ENCODE results near the gene FAM20A. TPM values are rescaled to one million over a fixed set of nuclear protein-coding genes. Genes with fewer than 3 reads are reported as not detected.

FAM20A gene
- total RNA-seq, 3 donors from 2014 or later (not counting 1 experiment from before 2014, with no cell fraction given), result 0.38 to 1.3 (median 0.66) TPM

- 93% methylated on average over 8 of the region's 8 CpGs for WGBS (ENCODE audit: insufficient coverage)
- H3K27me3 Mint-ChIP-seq (ENCODE audit: low read depth in 2 of 2), result peaks cover 7 to 12% of the 10 kb centered on the region in 2 donors
These were observed 33.6 kb downstream of the FAM20A start for GRCh38 chr17:68567581-68567980.

DNA sequence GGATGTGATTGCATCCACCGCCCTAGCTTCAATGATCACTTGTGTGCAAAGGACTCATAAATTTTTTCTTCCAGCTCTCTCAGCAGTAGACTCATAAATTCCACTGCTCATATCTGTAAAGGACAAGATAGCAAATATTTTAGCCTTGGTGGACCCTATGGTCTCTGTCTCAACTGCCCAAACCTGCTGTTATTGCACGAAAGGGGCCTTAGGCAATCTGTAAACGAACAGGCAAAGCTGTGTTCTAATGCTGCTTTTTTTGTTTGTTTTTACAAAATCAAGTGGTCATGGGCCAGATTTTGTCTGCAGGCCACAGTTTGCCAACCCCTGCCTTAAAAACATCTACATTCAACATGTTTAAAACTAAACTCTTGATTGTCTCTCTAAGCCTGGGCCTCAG is 34.1 kb downstream of the FAM20A start:
- Histone ChIP-seq H3K36me3 (ENCODE audit: control insufficient read depth, insufficient read depth, low read length) (no peaks in the 10 kb centered on the region), H3K4me1 (ENCODE audit: control insufficient read depth, insufficient read depth, low read length) (no peaks in the 10 kb centered on the region), H3K4me3 (ENCODE audit: low read length) (no peak overlapping the region), H3K27ac (ENCODE audit: low read length) (no peak overlapping the region), H3K27me3 (ENCODE audit: control insufficient read depth, insufficient read depth, low read length) (no peaks in the 10 kb centered on the region), H3K9me3 (ENCODE audit: control insufficient read depth, insufficient read depth, low read length) (no peaks in the 10 kb centered on the region)
- H3K9me3 Mint-ChIP-seq, result no peaks in the 10 kb centered on the region
- H3K36me3 Mint-ChIP-seq, result no peaks in the 10 kb centered on the region
- H3K27ac Mint-ChIP-seq, result no peak overlapping the region
- TF ChIP-seq, protein P1, sequence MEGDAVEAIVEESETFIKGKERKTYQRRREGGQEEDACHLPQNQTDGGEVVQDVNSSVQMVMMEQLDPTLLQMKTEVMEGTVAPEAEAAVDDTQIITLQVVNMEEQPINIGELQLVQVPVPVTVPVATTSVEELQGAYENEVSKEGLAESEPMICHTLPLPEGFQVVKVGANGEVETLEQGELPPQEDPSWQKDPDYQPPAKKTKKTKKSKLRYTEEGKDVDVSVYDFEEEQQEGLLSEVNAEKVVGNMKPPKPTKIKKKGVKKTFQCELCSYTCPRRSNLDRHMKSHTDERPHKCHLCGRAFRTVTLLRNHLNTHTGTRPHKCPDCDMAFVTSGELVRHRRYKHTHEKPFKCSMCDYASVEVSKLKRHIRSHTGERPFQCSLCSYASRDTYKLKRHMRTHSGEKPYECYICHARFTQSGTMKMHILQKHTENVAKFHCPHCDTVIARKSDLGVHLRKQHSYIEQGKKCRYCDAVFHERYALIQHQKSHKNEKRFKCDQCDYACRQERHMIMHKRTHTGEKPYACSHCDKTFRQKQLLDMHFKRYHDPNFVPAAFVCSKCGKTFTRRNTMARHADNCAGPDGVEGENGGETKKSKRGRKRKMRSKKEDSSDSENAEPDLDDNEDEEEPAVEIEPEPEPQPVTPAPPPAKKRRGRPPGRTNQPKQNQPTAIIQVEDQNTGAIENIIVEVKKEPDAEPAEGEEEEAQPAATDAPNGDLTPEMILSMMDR (IDR thresholded peaks at IDR 0.05), result no peak
- H3K27me3 Mint-ChIP-seq (ENCODE audit: low read depth in 2 of 2), result peaks cover 7 to 12% of the 10 kb centered on the region in 2 donors
- DNase-seq (no peak), ATAC-seq (no peak)
- H3K4me1 Mint-ChIP-seq, result no peaks in the 10 kb centered on the region
- intact Hi-C loops (cut with micrococcal nuclease), result no loop called here
- WGBS (ENCODE audit: insufficient coverage), result 90% methylated on average over 3 of the region's 3 CpGs
- no peak overlapping the region for H3K4me3 Mint-ChIP-seq

More at GRCh38 chr17:68567581-68567980, 33.6 kb downstream of the FAM20A start:
- H3K4me3 ChIP-seq (ENCODE audit: low read length), result no peak overlapping the region
- intact Hi-C loops (cut with micrococcal nuclease), result no loop called here
- Mint-ChIP-seq H3K9me3 (no peaks in the 10 kb centered on the region), H3K4me1 (no peaks in the 10 kb centered on the region), H3K36me3 (no peaks in the 10 kb centered on the region), H3K4me3 (no peak overlapping the region), H3K27ac (no peak overlapping the region)
- DNase-seq (no peak), ATAC-seq (no peak)
- no peaks in the 10 kb centered on the region for H3K27me3 ChIP-seq (ENCODE audit: control insufficient read depth, insufficient read depth, low read length)
- TF ChIP-seq, protein P1 (IDR thresholded peaks at IDR 0.05), result no peak
- no peaks in the 10 kb centered on the region for H3K4me1 ChIP-seq (ENCODE audit: control insufficient read depth, insufficient read depth, low read length)
- H3K36me3 ChIP-seq (ENCODE audit: control insufficient read depth, insufficient read depth, low read length), result no peaks in the 10 kb centered on the region
- no peak overlapping the region for H3K27ac ChIP-seq (ENCODE audit: low read length)
- no peaks in the 10 kb centered on the region for H3K9me3 ChIP-seq (ENCODE audit: control insufficient read depth, insufficient read depth, low read length)

DNA sequence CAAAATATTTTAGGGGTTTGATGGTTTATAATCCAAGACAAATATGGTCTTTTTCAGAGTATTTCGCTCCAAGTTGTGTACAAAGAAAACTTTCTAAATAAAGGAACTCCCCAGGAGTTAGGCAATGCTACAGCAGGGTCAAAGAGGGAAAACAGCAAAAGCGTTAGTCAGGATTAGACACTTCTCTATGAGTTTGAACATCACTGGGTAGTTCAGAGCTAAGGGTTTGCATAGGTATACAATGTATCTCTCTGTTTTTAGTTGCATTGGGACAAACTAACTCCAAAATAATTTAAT is 34.8 kb downstream of the FAM20A start:
- WGBS (ENCODE audit: insufficient coverage), result 88% methylated on average over 2 of the region's 2 CpGs

More for the DNA sequence above, 34.8 kb downstream of the FAM20A start:
- TF ChIP-seq, protein P1 (IDR thresholded peaks at IDR 0.05), result no peak
- Histone ChIP-seq H3K9me3 (ENCODE audit: control insufficient read depth, insufficient read depth, low read length) (no peaks in the 10 kb centered on the region), H3K4me1 (ENCODE audit: control insufficient read depth, insufficient read depth, low read length) (no peaks in the 10 kb centered on the region), H3K27me3 (ENCODE audit: control insufficient read depth, insufficient read depth, low read length) (no peaks in the 10 kb centered on the region), H3K4me3 (ENCODE audit: low read length) (no peak overlapping the region), H3K36me3 (ENCODE audit: control insufficient read depth, insufficient read depth, low read length) (no peaks in the 10 kb centered on the region), H3K27ac (ENCODE audit: low read length) (no peak overlapping the region)
- no peak overlapping the region for H3K27ac Mint-ChIP-seq
- DNase-seq (no peak), ATAC-seq (no peak)
- intact Hi-C loops (cut with micrococcal nuclease), result no loop called here
- peaks cover 7 to 12% of the 10 kb centered on the region in 2 donors for H3K27me3 Mint-ChIP-seq (ENCODE audit: low read depth in 2 of 2)
- H3K36me3 Mint-ChIP-seq, result no peaks in the 10 kb centered on the region
- no peaks in the 10 kb centered on the region for H3K9me3 Mint-ChIP-seq
- no peak overlapping the region for H3K4me3 Mint-ChIP-seq
- H3K4me1 Mint-ChIP-seq, result peaks cover 0 to under 1% of the 10 kb centered on the region in 2 donors

All from natural killer cell (primary cell).